Right renal pelvis (tissue), 4 donors: Measurements from ENCODE around the gene ABCC11. TPM values are rescaled to one million over a fixed set of nuclear protein-coding genes. Genes with fewer than 3 reads are reported as not detected.
A peak's percentile ranks its signal among the peaks of the same experiment; 100 is the strongest.

Source experiments
- DNase-seq, 4 donors: peaks; one replicate each; pipeline ENCODE4 v3.0.0-alpha.2; 2013; ENCODE audit warnings: low read depth in 4 of 4, low spot score in 3 of 4, missing footprints in 1 of 4
- polyA plus RNA-seq, 4 donors: library from polyadenylated mRNA; unstranded; fragments of 120-200 nt; gene quantifications; one replicate each; pipeline ENCODE4 v1.2.1, GENCODE V29; 2013; ENCODE audit not compliant: insufficient read length in 4 of 4

Gene ABCC11
- polyA plus RNA-seq, 4 donors = 0.24 to 0.64 (median 0.26) TPM

GRCh38 chr16:48136547-48137360 is 110.6 kb downstream of the ABCC11 start:
- no peak for DNase-seq

- no peak for DNase-seq
Observed at GRCh38 chr16:48133455-48134211, 113.7 kb downstream of the ABCC11 start.

DNA sequence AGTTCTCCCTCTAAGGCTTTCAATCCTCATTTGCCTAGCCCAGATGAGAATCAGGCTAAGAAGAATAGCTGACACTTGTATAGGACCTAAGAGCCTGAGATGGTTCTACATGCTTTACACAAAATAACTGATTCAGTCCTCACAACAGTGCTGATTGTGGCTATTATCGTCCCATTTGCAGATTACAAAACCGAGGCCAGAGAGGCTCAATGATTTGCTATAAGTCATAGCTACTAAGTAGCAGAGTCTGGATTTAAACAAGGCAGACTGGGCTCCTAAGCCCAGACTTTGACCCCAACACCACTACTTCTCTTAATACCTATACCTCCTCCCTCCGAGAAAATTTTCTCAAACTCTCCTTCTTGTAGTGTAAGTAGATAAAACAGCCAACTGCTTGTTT is 114.6 kb downstream of the ABCC11 start:
- DNase-seq = no peak

GRCh38 chr16:48131201-48131935 is 116.0 kb downstream of the ABCC11 start:
- no peak for DNase-seq

GRCh38 chr16:48129926-48130325 is 117.4 kb downstream of the ABCC11 start:
- DNase-seq = no peak

- no peak for DNase-seq
Observed at GRCh38 chr16:48128769-48129168, 118.6 kb downstream of the ABCC11 start.

DNA sequence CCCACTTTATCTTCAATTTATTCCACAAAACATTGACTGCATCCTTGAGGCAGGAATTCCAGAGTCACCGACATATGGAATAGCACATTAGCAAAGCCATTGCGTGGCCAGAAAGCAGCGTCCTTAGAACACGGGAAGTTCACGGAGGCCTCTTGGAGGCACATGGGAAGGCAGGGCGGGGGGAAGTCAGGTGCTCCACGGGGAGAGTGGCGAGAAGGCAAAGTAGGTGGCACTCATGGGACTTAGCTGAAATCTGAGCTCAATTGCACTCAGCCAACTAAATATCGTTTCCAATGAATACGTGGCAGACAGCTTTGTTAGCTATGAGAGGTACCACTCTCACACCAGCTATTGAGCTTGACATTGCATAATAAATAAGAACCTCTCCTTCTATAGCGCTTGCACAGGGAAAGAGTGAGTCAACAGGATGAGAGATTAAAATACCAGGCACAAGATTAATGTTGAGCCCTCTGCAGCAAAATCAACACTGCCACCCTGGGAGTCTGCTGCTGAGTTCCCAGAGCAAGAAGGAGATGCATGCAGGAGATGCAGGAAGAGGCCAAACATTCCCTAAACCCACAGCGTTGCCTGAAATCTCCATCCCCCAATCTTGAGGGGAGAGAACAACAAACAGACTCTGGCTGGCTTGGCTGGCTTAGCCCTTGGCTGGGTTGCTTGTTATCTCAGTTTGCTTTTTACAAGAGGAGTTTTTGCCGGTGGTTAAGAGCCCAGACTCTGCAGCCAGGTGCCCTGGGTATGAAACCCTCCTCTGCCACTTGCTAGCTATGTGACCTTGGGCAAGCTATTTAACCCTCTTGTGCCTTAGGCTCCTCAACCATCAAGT is 120.3 kb downstream of the ABCC11 start:
- DNase-seq = no peak

DNA sequence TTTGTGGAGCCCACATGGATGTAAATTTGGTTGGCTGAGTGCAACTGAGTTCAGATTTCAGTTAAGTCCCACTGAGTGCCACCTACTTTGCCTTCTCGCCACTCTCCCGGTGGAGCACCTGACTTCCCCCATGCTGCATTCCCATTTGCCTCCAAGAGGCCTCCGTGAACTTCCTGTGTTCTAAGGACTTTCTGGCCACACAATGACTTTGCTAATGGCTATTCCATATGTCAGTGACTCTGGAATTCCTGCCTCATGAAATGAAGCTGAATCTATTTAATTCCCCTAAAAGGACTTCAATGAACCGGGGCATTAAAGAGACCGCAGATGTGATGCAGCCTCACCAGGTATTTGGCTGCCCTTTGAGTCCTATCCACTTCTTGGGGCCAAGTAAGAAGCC is 121.5 kb downstream of the ABCC11 start:
- no peak for DNase-seq

DNA sequence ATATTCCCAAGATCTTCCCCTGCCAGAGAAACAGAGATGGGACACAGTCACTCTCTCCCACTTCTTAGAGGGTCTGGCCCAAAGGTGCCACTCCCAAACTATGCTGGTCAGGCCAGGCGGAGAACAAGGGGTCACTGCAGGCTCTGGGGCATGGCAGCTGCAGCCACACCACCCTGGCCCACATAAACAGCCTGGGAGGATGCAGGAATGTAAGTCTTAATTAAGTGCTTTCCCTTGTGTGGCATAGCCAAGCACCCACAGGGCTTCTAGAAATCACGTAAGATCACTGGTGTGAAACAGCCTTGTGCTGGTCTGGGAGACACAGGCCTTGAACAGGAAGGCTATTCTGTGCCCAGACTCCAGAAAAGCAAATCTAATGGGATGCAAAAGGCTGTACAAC is 123.1 kb downstream of the ABCC11 start:
- no peak for DNase-seq

DNA sequence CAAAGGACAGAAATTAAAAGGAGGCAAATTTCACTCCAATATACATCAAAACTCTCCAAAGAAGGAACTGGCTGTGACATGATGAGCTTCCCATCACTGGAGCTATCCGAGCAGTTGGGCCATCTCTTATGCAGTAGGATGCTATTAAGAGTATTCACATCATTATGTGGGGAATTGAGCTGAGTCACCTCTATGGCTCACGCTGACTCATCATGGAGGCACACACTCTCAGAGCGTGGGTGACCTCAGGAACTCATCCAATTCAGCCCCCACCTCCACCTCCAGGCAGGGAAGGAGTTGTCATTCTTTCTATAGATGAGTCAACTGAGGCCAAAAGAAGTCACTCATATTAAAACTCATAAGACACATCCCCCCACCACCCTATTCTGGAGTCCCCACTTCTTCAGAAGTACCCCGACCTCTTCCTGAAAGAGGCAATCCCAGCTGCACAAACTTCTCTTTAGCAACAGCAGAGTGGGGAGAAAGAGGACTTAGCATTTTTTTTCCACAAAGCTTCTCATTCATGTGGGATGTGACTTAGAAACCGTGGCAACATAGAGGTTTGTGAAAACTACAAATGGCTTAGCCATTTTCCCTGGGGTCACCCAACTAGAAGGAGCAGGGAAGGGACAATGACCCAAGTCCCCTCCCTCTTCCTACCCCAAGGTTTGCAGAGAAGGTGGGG is 124.1 kb downstream of the ABCC11 start:
- DNase-seq = no peak

DNA sequence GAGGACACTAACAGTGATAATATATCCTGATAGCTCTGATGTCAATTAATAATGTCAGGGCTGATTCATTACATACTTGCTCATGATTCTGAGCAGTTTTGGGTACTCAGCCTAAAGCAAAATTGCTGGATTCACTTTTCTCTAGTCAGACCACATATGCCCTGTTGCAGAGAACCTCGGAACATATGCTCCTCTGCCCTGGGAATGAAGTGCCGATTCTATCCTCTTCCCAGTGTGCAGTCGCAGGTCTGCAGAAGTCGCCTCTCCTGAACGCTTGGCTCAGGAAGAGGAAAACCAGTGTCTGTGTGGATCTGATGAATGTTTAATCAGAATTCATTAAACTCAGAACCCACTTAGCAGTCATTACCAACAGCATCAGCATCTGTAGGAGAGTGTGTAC is 126.1 kb downstream of the ABCC11 start:
- no peak for DNase-seq

GRCh38 chr16:48118841-48119240 is 128.5 kb downstream of the ABCC11 start:
- no peak for DNase-seq

DNA sequence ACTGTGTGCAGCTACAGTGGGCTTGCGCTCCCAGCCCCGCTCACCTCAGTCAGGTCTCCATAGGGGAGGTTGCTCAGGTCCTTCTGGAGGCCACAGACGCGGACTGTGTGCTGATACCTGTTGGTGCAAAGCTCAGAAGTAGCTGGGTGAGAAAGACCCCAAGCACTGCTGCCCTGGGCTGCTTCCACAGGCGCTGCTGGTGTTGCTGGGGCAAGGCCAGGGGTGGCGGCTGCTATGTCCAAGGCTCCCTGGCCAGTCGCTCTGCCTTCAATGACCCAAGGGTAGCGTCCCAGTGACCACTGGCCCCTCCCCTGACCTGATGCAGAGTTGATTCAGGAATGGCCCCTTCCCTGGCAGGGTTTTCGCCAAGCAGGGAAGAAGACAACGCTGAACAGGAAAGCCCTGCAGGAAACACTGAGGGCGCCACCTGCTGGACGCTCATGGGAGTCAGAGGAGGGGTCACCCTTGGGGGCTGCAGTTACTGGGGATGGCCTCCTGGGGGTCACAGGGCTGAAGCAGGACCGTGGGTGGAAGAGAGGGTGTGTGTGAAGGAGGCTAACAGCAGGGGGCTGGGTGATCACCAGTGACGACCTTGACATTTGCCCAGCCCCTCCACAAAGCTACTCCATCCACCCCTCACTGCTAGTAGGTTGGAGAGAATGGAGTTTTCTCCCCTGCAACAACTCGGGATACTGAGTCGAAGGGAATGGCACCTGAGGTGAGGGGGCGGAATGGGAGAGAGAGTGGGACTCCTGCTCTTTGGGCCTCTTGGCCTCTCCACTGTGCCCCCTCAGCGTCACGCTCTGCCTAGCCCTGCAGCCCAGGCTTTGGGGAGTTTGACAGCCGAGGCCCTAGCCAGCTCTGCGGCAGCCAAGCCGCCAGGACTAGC is 129.9 kb downstream of the ABCC11 start:
- DNase-seq = peak; percentile 15 to 42 (median 37)

Other genes starting within 250 kb of the ABCC11 start
- under 1 TPM in 2 of 4 donors, not detected in 2; 0.04 to 0.35 TPM for gene ABCC12, start 91.5 kb downstream of the ABCC11 start, polyA plus RNA-seq
- gene LONP2, start 3.2 kb downstream of the ABCC11 start, polyA plus RNA-seq = 10 to 100 TPM; 61.1 to 65.7 (median 63.5) TPM
- 10 to 100 TPM; 44.4 to 60.1 (median 53.2) TPM for gene SIAH1, start 137.9 kb upstream of the ABCC11 start, polyA plus RNA-seq